Keratinocyte (primary cell): ENCODE measurements around the gene USH1C.

Experiments used
- EZH2 ChIP-seq: IDR thresholded peaks from one replicate; pipeline ENCODE4 v1.6.1; 2012; ENCODE audit warnings: inconsistent platforms, mild to moderate bottlenecking, low read length, moderate library complexity
- TF ChIP-seq, protein P1 (sequence below), 3 experiments: IDR thresholded peaks in 1 of 3; conservative IDR thresholded peaks in 1 of 3; optimal IDR thresholded peaks in 1 of 3; 2 replicates in 2 of 3; 3 replicates in 1 of 3; pipeline versions ENCODE3 to v1.5.1; 2011; ENCODE audit warnings: low read length in 3 of 3, mild to moderate bottlenecking in 3 of 3, moderate library complexity in 2 of 3, control low read depth in 1 of 3, inconsistent platforms in 1 of 3; ENCODE audit not compliant: insufficient read depth in 2 of 3; ENCODE audit errors: extremely low read depth in 1 of 3

- TF ChIP-seq, protein P1, sequence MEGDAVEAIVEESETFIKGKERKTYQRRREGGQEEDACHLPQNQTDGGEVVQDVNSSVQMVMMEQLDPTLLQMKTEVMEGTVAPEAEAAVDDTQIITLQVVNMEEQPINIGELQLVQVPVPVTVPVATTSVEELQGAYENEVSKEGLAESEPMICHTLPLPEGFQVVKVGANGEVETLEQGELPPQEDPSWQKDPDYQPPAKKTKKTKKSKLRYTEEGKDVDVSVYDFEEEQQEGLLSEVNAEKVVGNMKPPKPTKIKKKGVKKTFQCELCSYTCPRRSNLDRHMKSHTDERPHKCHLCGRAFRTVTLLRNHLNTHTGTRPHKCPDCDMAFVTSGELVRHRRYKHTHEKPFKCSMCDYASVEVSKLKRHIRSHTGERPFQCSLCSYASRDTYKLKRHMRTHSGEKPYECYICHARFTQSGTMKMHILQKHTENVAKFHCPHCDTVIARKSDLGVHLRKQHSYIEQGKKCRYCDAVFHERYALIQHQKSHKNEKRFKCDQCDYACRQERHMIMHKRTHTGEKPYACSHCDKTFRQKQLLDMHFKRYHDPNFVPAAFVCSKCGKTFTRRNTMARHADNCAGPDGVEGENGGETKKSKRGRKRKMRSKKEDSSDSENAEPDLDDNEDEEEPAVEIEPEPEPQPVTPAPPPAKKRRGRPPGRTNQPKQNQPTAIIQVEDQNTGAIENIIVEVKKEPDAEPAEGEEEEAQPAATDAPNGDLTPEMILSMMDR (optimal IDR thresholded peaks at IDR 0.05 in 1 of 3, IDR thresholded peaks at IDR 0.05 in 1 of 3, conservative IDR thresholded peaks at IDR 0.05 in 1 of 3; ENCODE audit: extremely low read depth in 1 of 3, insufficient read depth in 2 of 3, low read length in 3 of 3): no peak
- no peak for TF ChIP-seq EZH2
These were observed 14.7 kb upstream of the USH1C start for GRCh38 chr11:17558916-17559315.
